Upper lobe of left lung (tissue), 4 donors: ENCODE measurements around the gene DMWD.

Source experiments
- CTCF ChIP-seq, 6 experiments: fragments of 450-650 bp in 4 of 6; fragments of 200-600 bp in 2 of 6; sonication (generic) in 2 of 6; IDR thresholded peaks; one replicate each; pipeline ENCODE4 v1.5.1; 2016 to 2019; ENCODE audit warnings: antibody characterized with exemption in 6 of 6
- POLR2AphosphoS5 ChIP-seq, 2 donors: sonication (generic); formaldehyde crosslinking; IDR thresholded peaks; one replicate each; pipeline ENCODE4 v1.5.1; 2017; ENCODE audit warnings: antibody characterized with exemption in 2 of 2

- TF ChIP-seq CTCF (IDR thresholded peaks at IDR 0.05) (no peak), POLR2AphosphoS5 (IDR thresholded peaks at IDR 0.05) (no peak)
These were observed 34.3 kb upstream of the DMWD start for GRCh38 chr19:45826934-45827333.
